Smooth muscle cell (in vitro differentiated cells): Measurements from ENCODE around the gene UPF2. TPM values are rescaled to one million over a fixed set of nuclear protein-coding genes. Genes with fewer than 3 reads are reported as not detected.

Experiments used
- DNase-seq: peaks from one replicate; lab custom pipeline; 2025; ENCODE audit not compliant: unreplicated experiment; lab: John Stamatoyannopoulos, UW
- H2AFZ ChIP-seq: fragments of 200-600 bp; sonication (generic); 2 replicates; pipeline ENCODE4 v1.6.0; 2016; ENCODE audit warnings: antibody characterized with exemption, low read depth, mild to moderate bottlenecking
- H3F3A ChIP-seq: fragments of 200-600 bp; sonication (generic); 2 replicates; pipeline ENCODE4 v1.6.0; 2017; ENCODE audit warnings: antibody characterized with exemption, low read depth
- H3K27ac ChIP-seq: fragments of 200-600 bp; sonication (generic); 2 replicates; pipeline ENCODE4 v1.5.1; 2016; ENCODE audit warnings: low read depth, mild to moderate bottlenecking
- H3K27me3 ChIP-seq: fragments of 200-600 bp; sonication (generic); 2 replicates; pipeline ENCODE4 v1.6.1; 2016; ENCODE audit warnings: low read depth, mild to moderate bottlenecking
- H3K36me3 ChIP-seq: fragments of 200-600 bp; sonication (generic); 2 replicates; pipeline ENCODE4 v1.5.1; 2016; ENCODE audit warnings: low read depth
- H3K4me1 ChIP-seq: fragments of 200-600 bp; sonication (generic); 2 replicates; pipeline ENCODE4 v1.5.1; 2016; ENCODE audit warnings: low read depth
- H3K4me2 ChIP-seq: fragments of 200-600 bp; sonication (generic); 2 replicates; pipeline ENCODE4 v1.6.0; 2016; ENCODE audit warnings: mild to moderate bottlenecking
- H3K4me3 ChIP-seq: fragments of 200-600 bp; sonication (generic); 2 replicates; pipeline ENCODE4 v1.5.1; 2016; ENCODE audit warnings: mild to moderate bottlenecking
- H3K79me2 ChIP-seq: fragments of 200-600 bp; sonication (generic); 2 replicates; pipeline ENCODE4 v1.6.0; 2016; ENCODE audit warnings: low read depth, mild to moderate bottlenecking
- H3K9ac ChIP-seq: fragments of 200-600 bp; sonication (generic); 2 replicates; pipeline ENCODE4 v1.6.0; 2016; ENCODE audit warnings: low read depth
- H3K9me3 ChIP-seq: fragments of 200-600 bp; sonication (generic); replicated peaks from 2 replicates; pipeline ENCODE4 v1.5.1; 2016; ENCODE audit warnings: low read depth
- H4K20me1 ChIP-seq: fragments of 200-600 bp; sonication (generic); 2 replicates; pipeline ENCODE4 v1.6.0; 2016; ENCODE audit warnings: low read depth
- CTCF ChIP-seq: fragments of 200-600 bp; sonication (generic); IDR thresholded peaks from 2 replicates; pipeline ENCODE4 v1.5.1; 2017; ENCODE audit warnings: borderline replicate concordance, mild to moderate bottlenecking, antibody characterized with exemption; ENCODE audit not compliant: insufficient read depth, poor library complexity, severe bottlenecking
- WGBS: methylation state at CpG from one replicate; pipeline ENCODE4 v1.1.7; 2016; ENCODE audit warnings: low lambda C conversion rate; 5-methylcytosine and 5-hydroxymethylcytosine counted together
- polyA plus RNA-seq: library from polyadenylated mRNA; unstranded; fragments of >200 nt; fragmentation: Nextera tagmentation; extraction: Ambion mirVana; gene quantifications from 2 replicates; pipeline ENCODE4 v1.2.1, GENCODE V29; 2016
- total RNA-seq: library from RNA; depleted of rRNA; stranded (reverse); fragments of >200 nt; gene quantifications from 2 replicates; pipeline ENCODE4 v1.2.3, GENCODE V29; 2014

UPF2 gene, protein sequence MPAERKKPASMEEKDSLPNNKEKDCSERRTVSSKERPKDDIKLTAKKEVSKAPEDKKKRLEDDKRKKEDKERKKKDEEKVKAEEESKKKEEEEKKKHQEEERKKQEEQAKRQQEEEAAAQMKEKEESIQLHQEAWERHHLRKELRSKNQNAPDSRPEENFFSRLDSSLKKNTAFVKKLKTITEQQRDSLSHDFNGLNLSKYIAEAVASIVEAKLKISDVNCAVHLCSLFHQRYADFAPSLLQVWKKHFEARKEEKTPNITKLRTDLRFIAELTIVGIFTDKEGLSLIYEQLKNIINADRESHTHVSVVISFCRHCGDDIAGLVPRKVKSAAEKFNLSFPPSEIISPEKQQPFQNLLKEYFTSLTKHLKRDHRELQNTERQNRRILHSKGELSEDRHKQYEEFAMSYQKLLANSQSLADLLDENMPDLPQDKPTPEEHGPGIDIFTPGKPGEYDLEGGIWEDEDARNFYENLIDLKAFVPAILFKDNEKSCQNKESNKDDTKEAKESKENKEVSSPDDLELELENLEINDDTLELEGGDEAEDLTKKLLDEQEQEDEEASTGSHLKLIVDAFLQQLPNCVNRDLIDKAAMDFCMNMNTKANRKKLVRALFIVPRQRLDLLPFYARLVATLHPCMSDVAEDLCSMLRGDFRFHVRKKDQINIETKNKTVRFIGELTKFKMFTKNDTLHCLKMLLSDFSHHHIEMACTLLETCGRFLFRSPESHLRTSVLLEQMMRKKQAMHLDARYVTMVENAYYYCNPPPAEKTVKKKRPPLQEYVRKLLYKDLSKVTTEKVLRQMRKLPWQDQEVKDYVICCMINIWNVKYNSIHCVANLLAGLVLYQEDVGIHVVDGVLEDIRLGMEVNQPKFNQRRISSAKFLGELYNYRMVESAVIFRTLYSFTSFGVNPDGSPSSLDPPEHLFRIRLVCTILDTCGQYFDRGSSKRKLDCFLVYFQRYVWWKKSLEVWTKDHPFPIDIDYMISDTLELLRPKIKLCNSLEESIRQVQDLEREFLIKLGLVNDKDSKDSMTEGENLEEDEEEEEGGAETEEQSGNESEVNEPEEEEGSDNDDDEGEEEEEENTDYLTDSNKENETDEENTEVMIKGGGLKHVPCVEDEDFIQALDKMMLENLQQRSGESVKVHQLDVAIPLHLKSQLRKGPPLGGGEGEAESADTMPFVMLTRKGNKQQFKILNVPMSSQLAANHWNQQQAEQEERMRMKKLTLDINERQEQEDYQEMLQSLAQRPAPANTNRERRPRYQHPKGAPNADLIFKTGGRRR
- total RNA-seq = 13.4 and 16.3 TPM in 2 replicates
- polyA plus RNA-seq = 9.1 and 16.0 TPM in 2 replicates

- Histone ChIP-seq H3K4me2 (peak within 1 kb of the TSS; percentile 99), H2AFZ (peak within 1 kb of the TSS; percentile 99), H3K36me3 (no peaks in the 10 kb centered on the region), H3K4me3 (peak within 1 kb of the TSS; percentile 99), H3K79me2 (peaks cover 45% of the 10 kb centered on the region), H3K27ac (peak within 1 kb of the TSS; percentile 99), H3K9me3 (no peaks in the 10 kb centered on the region), H4K20me1 (peaks cover 17% of the 10 kb centered on the region), H3F3A (no peaks in the 10 kb centered on the region), H3K4me1 (peaks cover 12% of the 10 kb centered on the region), H3K9ac (peak within 1 kb of the TSS; percentile 100), H3K27me3 (no peaks in the 10 kb centered on the region)
- WGBS = 11% methylated on average over 35 of the region's 56 CpGs
- peak; percentile 98 for DNase-seq
- TF ChIP-seq CTCF = no peak
Observed at GRCh38 chr10:12042797-12043651, at the start of gene UPF2. UPF2 (minus strand) TSS chr10:12042809; CDS start chr10:12035423, 7,386 bp downstream.

- H3F3A ChIP-seq = no peaks in the 10 kb centered on the region
- no peaks in the 10 kb centered on the region for H3K4me1 ChIP-seq
- DNase-seq = no peak
- no peak for TF ChIP-seq CTCF
- no peak overlapping the region for H2AFZ ChIP-seq
- H3K9me3 ChIP-seq = no peaks in the 10 kb centered on the region
- WGBS = 98% methylated on average over 4 of the region's 4 CpGs
- H3K9ac ChIP-seq = no peak overlapping the region
- H3K79me2 ChIP-seq = no peaks in the 10 kb centered on the region
- H3K4me2 ChIP-seq = no peak overlapping the region
- no peaks in the 10 kb centered on the region for H3K27me3 ChIP-seq
- no peak overlapping the region for H3K27ac ChIP-seq
- no peaks in the 10 kb centered on the region for H3K36me3 ChIP-seq
- no peak overlapping the region for H3K4me3 ChIP-seq
- H4K20me1 ChIP-seq = no peaks in the 10 kb centered on the region
Observed at GRCh38 chr10:12091421-12091820, 48.8 kb upstream of the UPF2 start.

DNA sequence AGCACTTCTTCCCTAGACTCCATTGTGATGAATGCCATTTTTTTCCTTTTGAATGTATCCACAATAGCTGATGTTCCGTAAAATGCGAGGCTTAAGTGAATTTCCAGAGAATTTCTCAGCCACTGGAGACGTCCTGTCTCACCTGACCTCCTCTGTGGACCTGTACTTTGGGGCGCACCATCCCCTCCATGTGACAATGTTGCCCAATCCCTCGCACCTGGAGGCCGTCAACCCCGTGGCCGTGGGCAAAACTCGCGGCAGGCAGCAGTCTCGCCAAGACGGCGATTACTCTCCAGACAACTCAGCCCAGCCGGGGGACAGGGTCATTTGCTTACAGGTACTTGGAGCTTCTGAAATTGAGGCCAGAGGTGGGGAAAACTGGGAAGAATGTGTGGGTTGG is 46.3 kb upstream of the UPF2 start:
- Histone ChIP-seq H3K79me2 (no peaks in the 10 kb centered on the region), H3K4me2 (no peak overlapping the region), H3K27ac (no peak overlapping the region), H3K27me3 (no peaks in the 10 kb centered on the region), H3K9me3 (no peaks in the 10 kb centered on the region), H3K9ac (no peak overlapping the region), H3K4me3 (no peak overlapping the region), H3F3A (no peaks in the 10 kb centered on the region), H3K4me1 (no peaks in the 10 kb centered on the region), H2AFZ (no peak overlapping the region), H4K20me1 (no peaks in the 10 kb centered on the region), H3K36me3 (no peaks in the 10 kb centered on the region)
- no peak for TF ChIP-seq CTCF
- no peak for DNase-seq
- WGBS = 93% methylated on average over 14 of the region's 14 CpGs
